ENCODE results near the gene TNC.

- TF ChIP-seq, protein P1, sequence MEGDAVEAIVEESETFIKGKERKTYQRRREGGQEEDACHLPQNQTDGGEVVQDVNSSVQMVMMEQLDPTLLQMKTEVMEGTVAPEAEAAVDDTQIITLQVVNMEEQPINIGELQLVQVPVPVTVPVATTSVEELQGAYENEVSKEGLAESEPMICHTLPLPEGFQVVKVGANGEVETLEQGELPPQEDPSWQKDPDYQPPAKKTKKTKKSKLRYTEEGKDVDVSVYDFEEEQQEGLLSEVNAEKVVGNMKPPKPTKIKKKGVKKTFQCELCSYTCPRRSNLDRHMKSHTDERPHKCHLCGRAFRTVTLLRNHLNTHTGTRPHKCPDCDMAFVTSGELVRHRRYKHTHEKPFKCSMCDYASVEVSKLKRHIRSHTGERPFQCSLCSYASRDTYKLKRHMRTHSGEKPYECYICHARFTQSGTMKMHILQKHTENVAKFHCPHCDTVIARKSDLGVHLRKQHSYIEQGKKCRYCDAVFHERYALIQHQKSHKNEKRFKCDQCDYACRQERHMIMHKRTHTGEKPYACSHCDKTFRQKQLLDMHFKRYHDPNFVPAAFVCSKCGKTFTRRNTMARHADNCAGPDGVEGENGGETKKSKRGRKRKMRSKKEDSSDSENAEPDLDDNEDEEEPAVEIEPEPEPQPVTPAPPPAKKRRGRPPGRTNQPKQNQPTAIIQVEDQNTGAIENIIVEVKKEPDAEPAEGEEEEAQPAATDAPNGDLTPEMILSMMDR (IDR thresholded peaks at IDR 0.05) = no peak
- TF ChIP-seq POLR2A (IDR thresholded peaks at IDR 0.05) = no peak
These were observed 88.0 kb downstream of the TNC start for GRCh38 chr9:115030006-115030405.
